Astrocyte of the hippocampus (primary cell): ENCODE data around the gene CD207.
A peak's percentile ranks its signal among the peaks of the same experiment; 100 is the strongest.
"Not testable (repeated sequence)": the region's sequence is repeated elsewhere in the genome, so short reads cannot be mapped to it uniquely, and the experiment has no call there.

Experiments
- DNase-seq: peaks from one replicate; pipeline ENCODE4 v3.0.0; 2011; ENCODE audit warnings: low read depth, low spot score

Gene CD207

GRCh38 chr2:70835643-70836042, at the start of gene CD207:
Gene CD207 (minus strand): TSS chr2:70835816. CDS start chr2:70835776, 40 bp downstream.
- no peak for DNase-seq

- not testable (repeated sequence) for DNase-seq
Observed at GRCh38 chr2:70878543-70878942, 42.9 kb upstream of the CD207 start.

GRCh38 chr2:70876138-70876537, 40.5 kb upstream of the CD207 start:
- not testable (repeated sequence) for DNase-seq

GRCh38 chr2:70873541-70873940, 37.9 kb upstream of the CD207 start:
- DNase-seq: no peak

- DNase-seq: peak; percentile 91
Observed at GRCh38 chr2:70871398-70872211, 36.0 kb upstream of the CD207 start.

GRCh38 chr2:70870790-70871189, 35.2 kb upstream of the CD207 start:
- DNase-seq: no peak

GRCh38 chr2:70868970-70869369, 33.4 kb upstream of the CD207 start:
- DNase-seq: no peak

- DNase-seq: peak; percentile 90
Observed at GRCh38 chr2:70861777-70862625, 26.4 kb upstream of the CD207 start.

GRCh38 chr2:70855667-70856066, 20.1 kb upstream of the CD207 start:
- DNase-seq: no peak

GRCh38 chr2:70854411-70854810, 18.8 kb upstream of the CD207 start:
- DNase-seq: no peak

- no peak for DNase-seq
Observed at GRCh38 chr2:70852824-70853223, 17.2 kb upstream of the CD207 start.

- no peak for DNase-seq
Observed at GRCh38 chr2:70851704-70852103, 16.1 kb upstream of the CD207 start.

GRCh38 chr2:70850925-70851324, 15.3 kb upstream of the CD207 start:
- DNase-seq: no peak

GRCh38 chr2:70842401-70842800, 6.8 kb upstream of the CD207 start:
- DNase-seq: no peak

GRCh38 chr2:70837980-70838925, 2.6 kb upstream of the CD207 start:
- no peak for DNase-seq

GRCh38 chr2:70834881-70835280, 735 bp downstream of the CD207 start:
- no peak for DNase-seq

- no peak for DNase-seq
Observed at GRCh38 chr2:70834106-70834505, 1.5 kb downstream of the CD207 start.

GRCh38 chr2:70833246-70833645, 2.4 kb downstream of the CD207 start:
- DNase-seq: no peak

- DNase-seq: no peak
Observed at GRCh38 chr2:70832386-70832785, 3.2 kb downstream of the CD207 start.

- no peak for DNase-seq
Observed at GRCh38 chr2:70831861-70832260, 3.8 kb downstream of the CD207 start.

GRCh38 chr2:70830366-70830765, 5.2 kb downstream of the CD207 start:
- no peak for DNase-seq

- DNase-seq: no peak
Observed at GRCh38 chr2:70829916-70830315, 5.7 kb downstream of the CD207 start.
